ENCODE measurements around the gene ACAP3. TPM values are rescaled to one million over a fixed set of nuclear protein-coding genes. Genes with fewer than 3 reads are reported as not detected.

ACAP3 gene
- polyA plus RNA-seq, 3 donors: 14.5 to 35.7 (median 27.5) TPM

- 65 to 85% (median 77%) methylated on average over 18 to 23 of the region's 23 CpGs for WGBS, 3 donors
- no peak overlapping the region for H3K27ac ChIP-seq (ENCODE audit: low read depth, low read length)
These were observed 62.4 kb downstream of the ACAP3 start for GRCh38 chr1:1245178-1245816.

GRCh38 chr1:1244192-1244811 lies 63.4 kb downstream of the ACAP3 start:
- 62 to 69% (median 64%) methylated on average over 25 to 30 of the region's 30 CpGs for WGBS, 3 donors

GRCh38 chr1:1243807-1244191 lies 63.9 kb downstream of the ACAP3 start:
- 59 to 74% (median 61%) methylated on average over 19 to 23 of the region's 23 CpGs for WGBS, 3 donors
- no peak overlapping the region for H3K27ac ChIP-seq (ENCODE audit: low read depth, low read length)

More at GRCh38 chr1:1244192-1244811, 63.4 kb downstream of the ACAP3 start:
- H3K27ac ChIP-seq (ENCODE audit: low read depth, low read length): no peak overlapping the region

GRCh38 chr1:1243266-1243660 lies 64.5 kb downstream of the ACAP3 start:
- H3K27ac ChIP-seq (ENCODE audit: low read depth, low read length): no peak overlapping the region
- 90 to 92% (median 91%) methylated on average over 18 to 23 of the region's 23 CpGs for WGBS, 3 donors

GRCh38 chr1:1242461-1243265 lies 65.1 kb downstream of the ACAP3 start:
- 86 to 90% (median 89%) methylated on average over 35 to 41 of the region's 41 CpGs for WGBS, 3 donors
- H3K27ac ChIP-seq (ENCODE audit: low read depth, low read length): no peak overlapping the region

Other genes with a start within 250 kb of the ACAP3 start
- gene RNF223, start 233.6 kb downstream of the ACAP3 start, polyA plus RNA-seq: under 1 TPM in 2 of 3 donors, not detected in 1; 0.05 to 0.30 TPM
- 10 to 100 TPM in 1 of 3 donors, 1 to 10 TPM in 2; 5.2 to 11.5 (median 9.3) TPM for gene C1orf159, start 191.8 kb downstream of the ACAP3 start, polyA plus RNA-seq
- gene TTLL10, start 134.1 kb downstream of the ACAP3 start, polyA plus RNA-seq: under 1 TPM; 0.13 to 0.98 (median 0.45) TPM
- 1 to 10 TPM in 1 of 3 donors, under 1 TPM in 1, not detected in 1; 0.45 to 1.4 TPM for gene TNFRSF18, start 101.3 kb downstream of the ACAP3 start, polyA plus RNA-seq
- gene TNFRSF4, start 93.8 kb downstream of the ACAP3 start, polyA plus RNA-seq: 10 to 100 TPM in 2 of 3 donors, 1 to 10 TPM in 1; 1.4 to 13.9 (median 11.4) TPM
- gene SDF4, start 75.9 kb downstream of the ACAP3 start, polyA plus RNA-seq: 100 to 1,000 TPM in 2 of 3 donors, 10 to 100 TPM in 1; 93.9 to 148 (median 101) TPM
- gene B3GALT6, start 75.7 kb downstream of the ACAP3 start, polyA plus RNA-seq: 10 to 100 TPM in 1 of 3 donors, 1 to 10 TPM in 2; 8.9 to 13.0 (median 8.9) TPM
- 1 to 10 TPM in 2 of 3 donors, under 1 TPM in 1; 0.53 to 6.1 (median 3.5) TPM for gene C1QTNF12, start 61.2 kb downstream of the ACAP3 start, polyA plus RNA-seq
- gene UBE2J2, start 34.1 kb downstream of the ACAP3 start, polyA plus RNA-seq: 10 to 100 TPM; 25.8 to 45.1 (median 39.5) TPM
- gene SCNN1D, start 27.5 kb downstream of the ACAP3 start, polyA plus RNA-seq: 1 to 10 TPM; 1.7 to 6.6 (median 4.9) TPM
- 10 to 100 TPM in 2 of 3 donors, 1 to 10 TPM in 1; 6.6 to 13.5 (median 12.8) TPM for gene PUSL1, start 667 bp upstream of the ACAP3 start, polyA plus RNA-seq
- 100 to 1,000 TPM in 1 of 3 donors, 10 to 100 TPM in 2; 92.8 to 117 (median 98.6) TPM for gene INTS11, start 16.7 kb upstream of the ACAP3 start, polyA plus RNA-seq
- gene CPTP, start 16.9 kb upstream of the ACAP3 start, polyA plus RNA-seq: 10 to 100 TPM; 12.3 to 17.4 (median 16.5) TPM
- under 1 TPM; 0.10 to 0.45 (median 0.19) TPM for gene TAS1R3, start 23.4 kb upstream of the ACAP3 start, polyA plus RNA-seq
- 10 to 100 TPM; 42.5 to 54.5 (median 48.9) TPM for gene DVL1, start 41.5 kb upstream of the ACAP3 start, polyA plus RNA-seq
- 100 to 1,000 TPM in 1 of 3 donors, 10 to 100 TPM in 2; 11.7 to 104 (median 82.1) TPM for gene MXRA8, start 50.6 kb upstream of the ACAP3 start, polyA plus RNA-seq
- gene AURKAIP1, start 67.3 kb upstream of the ACAP3 start, polyA plus RNA-seq: 100 to 1,000 TPM; 129 to 240 (median 165) TPM
- gene CCNL2, start 91.4 kb upstream of the ACAP3 start, polyA plus RNA-seq: 100 to 1,000 TPM; 103 to 173 (median 106) TPM
- 100 to 1,000 TPM; 110 to 228 (median 190) TPM for gene MRPL20, start 99.4 kb upstream of the ACAP3 start, polyA plus RNA-seq
- 10 to 100 TPM in 2 of 3 donors, 1 to 10 TPM in 1; 9.9 to 25.5 (median 10.6) TPM for gene ANKRD65, start 113.3 kb upstream of the ACAP3 start, polyA plus RNA-seq
- gene VWA1, start 127.8 kb upstream of the ACAP3 start, polyA plus RNA-seq: 10 to 100 TPM in 2 of 3 donors, 1 to 10 TPM in 1; 7.8 to 53.1 (median 42.1) TPM
- 10 to 100 TPM in 1 of 3 donors, 1 to 10 TPM in 1, under 1 TPM in 1; 0.34 to 10.3 (median 2.2) TPM for gene ATAD3C, start 141.8 kb upstream of the ACAP3 start, polyA plus RNA-seq
- 10 to 100 TPM; 13.6 to 27.5 (median 14.2) TPM for gene ATAD3B, start 163.8 kb upstream of the ACAP3 start, polyA plus RNA-seq
- gene ATAD3A, start 204.2 kb upstream of the ACAP3 start, polyA plus RNA-seq: 10 to 100 TPM; 12.9 to 23.1 (median 14.2) TPM
- gene TMEM240, start 232.7 kb upstream of the ACAP3 start, polyA plus RNA-seq: 1 to 10 TPM in 2 of 3 donors, under 1 TPM in 1; 0.85 to 4.3 (median 2.1) TPM

All from adipose tissue (tissue), 3 donors.